Renal cortex interstitium (tissue), 11 donors: ENCODE results near the gene SAC3D1. TPM values are rescaled to one million over a fixed set of nuclear protein-coding genes. Genes with fewer than 3 reads are reported as not detected.
A peak's percentile ranks its signal among the peaks of the same experiment; 100 is the strongest.

Source experiments
- DNase-seq, 11 donors: peaks; one replicate each; pipeline ENCODE4 v3.0.0-alpha.2; 2013; ENCODE audit warnings: low read depth in 9 of 11, low spot score in 4 of 11; ENCODE audit errors: extremely low read depth in 1 of 11
- polyA plus RNA-seq, 3 donors: library from polyadenylated mRNA; unstranded; fragments of 120-200 nt; gene quantifications; one replicate each; pipeline ENCODE4 v1.2.1, GENCODE V29; 2013; ENCODE audit not compliant: insufficient read length in 3 of 3

SAC3D1 gene
- polyA plus RNA-seq, 3 donors: 8.8 to 18.6 (median 10.5) TPM

DNA sequence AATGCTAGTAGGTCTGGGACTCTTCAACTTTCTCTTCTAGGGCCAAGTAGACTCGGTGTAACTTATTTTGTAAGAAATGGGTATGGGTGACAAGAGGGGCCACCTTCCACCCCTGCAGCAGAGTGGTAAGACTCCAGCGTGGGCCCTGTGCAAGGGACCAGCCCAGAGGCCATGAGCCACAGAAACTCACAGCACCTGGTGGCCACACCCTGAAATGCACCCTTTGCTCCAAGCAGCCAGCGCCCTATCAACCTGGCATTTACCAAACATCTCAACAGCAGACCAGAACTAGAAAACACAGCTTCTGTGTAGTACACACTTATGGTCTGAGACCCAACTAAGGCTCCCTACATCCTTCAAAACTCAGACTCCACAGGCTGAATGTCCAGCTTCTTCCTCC is 37.1 kb downstream of the SAC3D1 start:
- DNase-seq: no peak

DNA sequence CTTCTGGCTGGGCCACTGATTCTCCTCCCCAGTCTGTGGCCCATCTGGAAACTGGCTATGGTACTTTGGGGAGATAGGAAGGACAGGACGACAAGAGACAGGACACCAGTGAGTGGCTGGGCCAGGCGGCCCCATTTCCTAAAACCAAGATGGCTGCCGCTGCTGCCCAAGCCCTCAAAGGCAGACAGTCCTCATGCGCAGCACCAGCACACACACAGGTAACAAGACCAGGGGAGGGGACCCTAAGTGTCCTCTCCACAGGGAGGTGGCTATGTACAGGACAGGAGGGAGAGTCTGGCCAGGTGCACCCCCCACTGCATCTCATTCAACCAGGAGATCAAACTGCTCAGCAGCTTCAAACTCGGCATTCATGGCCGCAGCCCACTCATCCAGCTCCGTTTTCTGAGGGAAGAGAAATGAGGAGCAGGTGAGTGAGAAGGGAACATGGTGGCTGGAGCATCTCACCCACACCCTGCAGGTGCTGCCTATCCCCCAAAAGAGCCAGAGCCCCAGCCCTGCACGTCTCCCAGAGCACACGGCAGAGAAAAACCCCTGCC is 37.9 kb downstream of the SAC3D1 start:
- no peak for DNase-seq

DNA sequence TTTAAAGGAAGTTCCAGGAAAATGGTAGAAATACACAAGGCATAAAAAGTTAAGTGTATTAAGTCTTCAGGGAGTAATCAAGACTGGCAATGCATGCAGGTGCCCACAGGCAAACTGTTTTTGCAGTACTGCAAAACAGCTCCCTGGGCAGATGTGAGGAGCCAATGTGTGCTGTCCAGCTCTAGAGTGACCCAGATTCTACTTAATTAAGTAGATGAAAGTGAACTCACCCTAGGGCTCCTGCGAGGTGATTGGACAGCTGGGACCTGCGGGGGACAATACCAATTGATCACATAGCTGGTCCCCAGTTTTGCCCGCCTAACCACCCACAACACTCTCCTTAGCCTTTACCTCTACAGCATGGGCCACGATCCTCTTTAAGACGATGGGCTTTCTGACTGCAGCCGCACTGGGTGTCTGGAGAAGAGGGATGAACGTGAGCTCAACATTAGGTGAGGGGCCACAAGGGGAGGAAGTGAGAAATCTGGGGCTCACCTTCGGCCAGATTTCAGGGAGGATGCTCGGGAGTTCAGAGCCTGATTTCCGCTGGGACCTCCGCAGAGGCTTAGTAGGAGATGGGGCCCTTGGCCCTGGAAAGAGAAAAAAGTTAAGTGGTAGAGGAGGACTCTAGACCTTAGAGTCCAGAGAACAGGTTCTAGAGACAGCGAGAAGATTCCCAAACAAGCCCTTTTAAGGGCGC is 42.3 kb downstream of the SAC3D1 start:
- DNase-seq: no peak

DNA sequence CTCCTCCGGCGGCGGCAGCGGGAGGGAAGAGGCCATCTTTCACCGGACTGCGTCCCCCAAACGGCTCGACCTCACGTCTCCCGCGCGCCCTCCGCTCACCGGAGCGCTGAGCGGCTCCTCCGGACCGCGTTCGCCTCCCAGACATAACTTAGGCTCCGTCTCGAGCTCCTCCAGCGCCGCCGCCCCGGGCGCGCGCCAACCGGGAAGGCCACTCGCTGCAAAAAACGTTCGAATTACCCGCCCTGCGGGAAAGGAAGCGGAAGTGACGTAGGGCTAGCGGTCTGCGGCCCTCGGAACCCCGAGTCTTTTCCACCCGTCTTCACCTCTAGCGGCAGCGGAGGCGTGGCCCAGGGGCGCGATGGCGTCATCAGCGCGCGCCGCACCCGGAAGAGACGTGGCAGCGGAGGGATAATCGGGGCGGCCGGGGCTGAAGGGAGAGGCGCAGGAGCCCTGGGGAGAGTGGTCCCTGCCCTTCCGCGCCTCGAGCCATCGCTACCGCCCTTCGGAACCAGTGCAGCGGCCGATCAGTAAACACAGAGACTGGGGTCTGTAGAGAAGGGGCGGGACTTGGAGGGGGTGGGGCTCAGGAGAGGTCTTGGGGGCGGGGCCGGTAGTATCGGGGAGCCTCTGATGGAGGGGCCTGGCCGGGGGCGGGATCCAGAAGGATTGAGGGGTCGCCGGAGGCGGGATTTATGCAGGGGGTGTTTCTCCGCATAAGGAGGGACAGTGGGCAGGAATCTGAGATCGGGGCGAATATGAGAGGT is 43.0 kb downstream of the SAC3D1 start, which contains the start of the genes CDCA5 and ZFPL1:
Gene CDCA5, minus strand, starts transcription at position 207 of the 764 bp plus-strand sequence. Its CDS starts 62 bp downstream, at position 145.
Gene ZFPL1, plus strand, starts transcription at position 389 of the 764 bp plus-strand sequence. CDS start 477 bp downstream, outside the sequence.
- peak; percentile 86 to 95 (median 92) for DNase-seq

- DNase-seq: no peak
Observed at GRCh38 chr11:65084598-65085375, 43.8 kb downstream of the SAC3D1 start.

GRCh38 chr11:65085446-65085845 is 44.4 kb downstream of the SAC3D1 start:
- DNase-seq: no peak

- DNase-seq: no peak
Observed at GRCh38 chr11:65086809-65087208, 45.8 kb downstream of the SAC3D1 start.

DNA sequence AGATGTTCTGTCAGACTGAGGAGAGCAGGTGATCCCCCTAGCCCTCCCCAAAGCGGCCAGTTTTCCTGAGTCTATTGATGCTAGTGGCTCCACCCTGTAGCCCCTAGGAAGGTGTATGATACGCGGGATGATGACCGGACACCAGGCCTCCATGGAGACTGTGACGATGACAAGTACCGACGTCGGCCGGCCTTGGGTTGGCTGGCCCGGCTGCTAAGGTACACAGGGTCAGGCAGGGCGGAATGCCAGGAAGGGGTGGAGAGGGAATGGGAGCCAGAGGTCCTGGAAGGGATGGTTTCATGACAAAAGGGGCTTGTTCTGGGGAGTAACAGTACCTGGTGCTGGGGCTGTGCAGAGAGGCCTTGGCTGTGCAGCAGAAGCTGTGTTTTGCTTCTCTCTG is 46.2 kb downstream of the SAC3D1 start:
- DNase-seq: no peak

- DNase-seq: no peak
Observed at GRCh38 chr11:65087827-65088226, 46.8 kb downstream of the SAC3D1 start.

DNA sequence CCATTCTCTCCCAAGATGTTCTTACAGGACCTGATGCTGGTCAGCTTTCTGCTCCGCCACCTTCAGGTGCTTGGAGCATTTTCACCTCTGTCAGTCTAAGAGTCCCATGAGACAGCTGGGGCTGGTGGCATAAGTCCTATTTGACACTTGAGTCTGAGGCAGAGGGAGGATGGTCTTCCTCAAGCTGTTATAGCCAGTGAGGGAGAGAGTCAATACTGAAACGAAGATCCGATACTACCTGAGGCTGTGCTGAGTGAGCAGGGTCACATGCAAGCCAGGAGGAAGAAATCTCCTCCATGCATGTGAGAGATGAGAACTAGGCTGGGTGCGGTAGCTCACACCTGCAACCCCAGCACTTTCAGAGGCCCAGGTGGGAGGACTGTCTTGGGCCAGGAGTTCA is 48.6 kb downstream of the SAC3D1 start:
- no peak for DNase-seq

DNA sequence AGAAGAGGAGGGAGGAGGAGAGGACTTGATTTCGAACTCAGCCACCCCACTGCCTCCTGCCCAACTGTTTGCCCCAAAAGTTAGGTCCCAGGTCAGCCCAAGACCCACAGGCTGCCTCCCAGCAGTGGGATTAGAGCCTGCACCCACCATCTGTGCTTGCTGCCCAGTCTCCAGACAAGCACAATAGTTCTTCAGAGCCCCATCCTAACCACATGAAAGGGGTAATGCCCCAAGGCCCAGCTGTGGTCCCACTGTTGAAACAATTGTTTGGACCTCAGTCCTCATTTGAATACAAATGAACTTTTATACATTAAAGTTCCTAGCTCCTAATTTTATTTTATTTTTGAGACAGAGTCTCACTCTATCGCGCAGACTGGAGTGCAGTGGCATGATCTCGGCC is 49.6 kb downstream of the SAC3D1 start:
- no peak for DNase-seq

Other genes starting within 250 kb of the SAC3D1 start
- 10 to 100 TPM; 14.9 to 23.3 (median 19.5) TPM for gene MAP4K2, start 238.0 kb upstream of the SAC3D1 start, polyA plus RNA-seq
- gene MEN1, start 230.7 kb upstream of the SAC3D1 start, polyA plus RNA-seq: 10 to 100 TPM; 34.3 to 43.5 (median 41.9) TPM
- 1 to 10 TPM; 4.0 to 6.3 (median 5.8) TPM for gene CDC42BPG, start 196.6 kb upstream of the SAC3D1 start, polyA plus RNA-seq
- gene EHD1, start 162.6 kb upstream of the SAC3D1 start, polyA plus RNA-seq: 10 to 100 TPM; 54.8 to 67.9 (median 60.8) TPM
- gene ATG2A, start 124.0 kb upstream of the SAC3D1 start, polyA plus RNA-seq: 10 to 100 TPM; 16.7 to 25.3 (median 21.7) TPM
- gene PPP2R5B, start 116.5 kb upstream of the SAC3D1 start, polyA plus RNA-seq: 10 to 100 TPM; 15.2 to 18.4 (median 16.1) TPM
- 1 to 10 TPM; 1.6 to 3.0 (median 2.4) TPM for gene GPHA2, start 105.3 kb upstream of the SAC3D1 start, polyA plus RNA-seq
- 1 to 10 TPM in 2 of 3 donors, under 1 TPM in 1; 0.76 to 1.2 (median 1.1) TPM for gene MAJIN, start 69.1 kb upstream of the SAC3D1 start, polyA plus RNA-seq
- 1 to 10 TPM; 2.3 to 3.5 (median 3.0) TPM for gene BATF2, start 44.2 kb upstream of the SAC3D1 start, polyA plus RNA-seq
- 10 to 100 TPM; 49.0 to 73.9 (median 63.6) TPM for gene ARL2, start 27.1 kb upstream of the SAC3D1 start, polyA plus RNA-seq
- 10 to 100 TPM; 21.4 to 33.1 (median 27.1) TPM for gene SNX15, start 13.8 kb upstream of the SAC3D1 start, polyA plus RNA-seq
- gene NAALADL1, start 17.3 kb downstream of the SAC3D1 start, polyA plus RNA-seq: 10 to 100 TPM in 2 of 3 donors, 1 to 10 TPM in 1; 9.5 to 14.5 (median 10.7) TPM
- gene CDCA5, start 42.8 kb downstream of the SAC3D1 start, polyA plus RNA-seq: 10 to 100 TPM; 16.3 to 24.5 (median 20.1) TPM
- 10 to 100 TPM; 26.6 to 38.4 (median 30.7) TPM for gene ZFPL1, start 43.0 kb downstream of the SAC3D1 start, polyA plus RNA-seq
- gene VPS51, start 55.0 kb downstream of the SAC3D1 start, polyA plus RNA-seq: 100 to 1,000 TPM in 2 of 3 donors, 10 to 100 TPM in 1; 85.0 to 146 (median 138) TPM
- 10 to 100 TPM; 66.3 to 91.9 (median 82.8) TPM for gene TM7SF2, start 70.7 kb downstream of the SAC3D1 start, polyA plus RNA-seq
- 1 to 10 TPM; 5.3 to 9.4 (median 9.1) TPM for gene ZNHIT2, start 76.5 kb downstream of the SAC3D1 start, polyA plus RNA-seq
- gene FAU, start 80.9 kb downstream of the SAC3D1 start, polyA plus RNA-seq: 100 to 1,000 TPM; 528 to 810 (median 808) TPM
- gene MRPL49, start 81.1 kb downstream of the SAC3D1 start, polyA plus RNA-seq: 10 to 100 TPM; 55.7 to 59.3 (median 57.2) TPM
- gene SYVN1, start 93.3 kb downstream of the SAC3D1 start, polyA plus RNA-seq: 10 to 100 TPM; 47.9 to 53.6 (median 52.1) TPM
- gene SPDYC, start 129.0 kb downstream of the SAC3D1 start, polyA plus RNA-seq: not detected
- gene CAPN1, start 140.7 kb downstream of the SAC3D1 start, polyA plus RNA-seq: 100 to 1,000 TPM in 2 of 3 donors, 10 to 100 TPM in 1; 82.9 to 105 (median 104) TPM
- gene POLA2, start 220.8 kb downstream of the SAC3D1 start, polyA plus RNA-seq: 10 to 100 TPM; 23.8 to 31.1 (median 27.8) TPM